ENCODE results near the gene BAHCC1.

Gene BAHCC1

GRCh38 chr17:81500047-81500446 lies 104.8 kb downstream of the BAHCC1 start:
- DNase-seq = no peak

- DNase-seq = no peak
These were observed 107.3 kb downstream of the BAHCC1 start for GRCh38 chr17:81502471-81503017.

GRCh38 chr17:81503619-81504018 lies 108.4 kb downstream of the BAHCC1 start:
- no peak for DNase-seq

- DNase-seq = no peak
These were observed 113.5 kb downstream of the BAHCC1 start for GRCh38 chr17:81508639-81509206.

- no peak for DNase-seq
These were observed 114.1 kb downstream of the BAHCC1 start for GRCh38 chr17:81509207-81509971.

- DNase-seq = no peak
These were observed 114.9 kb downstream of the BAHCC1 start for GRCh38 chr17:81509972-81510784.

GRCh38 chr17:81510785-81511553 lies 115.7 kb downstream of the BAHCC1 start:
- no peak for DNase-seq

GRCh38 chr17:81511554-81511803 lies 116.2 kb downstream of the BAHCC1 start:
- no peak for DNase-seq

GRCh38 chr17:81511804-81512561 lies 116.7 kb downstream of the BAHCC1 start:
- DNase-seq = no peak

GRCh38 chr17:81512562-81513371 lies 117.5 kb downstream of the BAHCC1 start, which contains the start of gene ACTG1:
Gene ACTG1, minus strand, starts transcription at chr17:81512799. Its CDS starts 445 bp downstream, at chr17:81512354.
- DNase-seq = peak; percentile 73

GRCh38 chr17:81513372-81513752 lies 118.1 kb downstream of the BAHCC1 start:
- DNase-seq = no peak

- DNase-seq = no peak
These were observed 118.7 kb downstream of the BAHCC1 start for GRCh38 chr17:81513753-81514488.

- DNase-seq = no peak
These were observed 119.2 kb downstream of the BAHCC1 start for GRCh38 chr17:81514489-81514738.

- DNase-seq = peak; percentile 50
These were observed 119.7 kb downstream of the BAHCC1 start for GRCh38 chr17:81514739-81515529.

- no peak for DNase-seq
These were observed 120.3 kb downstream of the BAHCC1 start for GRCh38 chr17:81515530-81516041.
